BJ (cell line): Measurements from ENCODE around the gene SLC22A1. TPM values are rescaled to one million over a fixed set of nuclear protein-coding genes. Genes with fewer than 3 reads are reported as not detected.
"Not testable (repeated sequence)": the region's sequence is repeated elsewhere in the genome, so short reads cannot be mapped to it uniquely, and the experiment has no call there.

Source experiments
- CTCF ChIA-PET: fragments of 350-600 bp; formaldehyde crosslinking; extraction: SDS; loops from one replicate; lab custom pipeline; 2021; ENCODE audit warnings: antibody characterized with exemption, inconsistent platforms; lab: Yijun Ruan, JAX
- POLR2A ChIA-PET: fragments of 300-600 bp; sonication (Branson Sonifier 250); formaldehyde crosslinking; extraction: SDS; loops from one replicate; lab custom pipeline; 2021; ENCODE audit warnings: antibody characterized with exemption; lab: Charles Lee
- DNase-seq: peaks from one replicate; pipeline ENCODE4 v3.0.0-alpha.2; 2011; ENCODE audit warnings: low read depth
- H3K27me3 ChIP-seq: 2 replicates; pipeline ENCODE4 v1.6.0; 2011; ENCODE audit warnings: low read length; ENCODE audit not compliant: control insufficient read depth, insufficient read depth
- H3K36me3 ChIP-seq: 2 replicates; pipeline ENCODE4 v1.5.1; 2011; ENCODE audit warnings: low read length; ENCODE audit not compliant: control insufficient read depth, insufficient read depth
- H3K4me3 ChIP-seq: 2 replicates; pipeline ENCODE4 v1.5.1; 2011; ENCODE audit warnings: low read depth, mild to moderate bottlenecking, control low read depth, low read length
- polyA plus RNA-seq: library from polyadenylated mRNA; depleted of rRNA; stranded (reverse); fragments of >200 nt; gene quantifications from 2 replicates; pipeline ENCODE4 v1.2.3, GENCODE V29; 2011
- TF ChIP-seq, protein P1 (sequence below): IDR thresholded peaks from 2 replicates; pipeline ENCODE4 v1.5.1; 2011; ENCODE audit warnings: low read depth, mild to moderate bottlenecking, control low read depth, inconsistent platforms, low read length, moderate library complexity; ENCODE audit not compliant: insufficient read depth

The SLC22A1 gene
- polyA plus RNA-seq, 1 experiment = 0.11 TPM

DNA sequence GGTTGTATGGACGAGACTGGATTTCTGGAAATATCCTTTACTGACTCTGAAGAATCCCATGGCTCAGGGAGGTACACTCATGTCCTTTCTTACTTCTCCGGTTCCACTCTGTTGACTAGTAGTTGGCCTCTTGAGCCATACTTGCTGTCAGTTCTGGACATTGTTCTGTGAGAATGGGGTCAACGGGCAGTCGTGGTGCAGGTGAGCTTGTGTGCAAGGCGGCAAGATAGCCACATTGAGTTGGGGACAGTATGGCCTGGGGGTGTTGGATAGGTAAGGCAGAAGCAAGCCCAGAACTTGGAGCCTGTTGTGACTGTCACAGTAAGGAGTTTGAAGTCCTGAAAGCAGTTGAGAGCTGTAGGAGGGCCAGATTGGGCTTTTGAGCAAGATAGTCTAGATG lies 13.5 kb upstream of the SLC22A1 start:
- DNase-seq = no peak
- TF ChIP-seq, protein P1, sequence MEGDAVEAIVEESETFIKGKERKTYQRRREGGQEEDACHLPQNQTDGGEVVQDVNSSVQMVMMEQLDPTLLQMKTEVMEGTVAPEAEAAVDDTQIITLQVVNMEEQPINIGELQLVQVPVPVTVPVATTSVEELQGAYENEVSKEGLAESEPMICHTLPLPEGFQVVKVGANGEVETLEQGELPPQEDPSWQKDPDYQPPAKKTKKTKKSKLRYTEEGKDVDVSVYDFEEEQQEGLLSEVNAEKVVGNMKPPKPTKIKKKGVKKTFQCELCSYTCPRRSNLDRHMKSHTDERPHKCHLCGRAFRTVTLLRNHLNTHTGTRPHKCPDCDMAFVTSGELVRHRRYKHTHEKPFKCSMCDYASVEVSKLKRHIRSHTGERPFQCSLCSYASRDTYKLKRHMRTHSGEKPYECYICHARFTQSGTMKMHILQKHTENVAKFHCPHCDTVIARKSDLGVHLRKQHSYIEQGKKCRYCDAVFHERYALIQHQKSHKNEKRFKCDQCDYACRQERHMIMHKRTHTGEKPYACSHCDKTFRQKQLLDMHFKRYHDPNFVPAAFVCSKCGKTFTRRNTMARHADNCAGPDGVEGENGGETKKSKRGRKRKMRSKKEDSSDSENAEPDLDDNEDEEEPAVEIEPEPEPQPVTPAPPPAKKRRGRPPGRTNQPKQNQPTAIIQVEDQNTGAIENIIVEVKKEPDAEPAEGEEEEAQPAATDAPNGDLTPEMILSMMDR = no peak
- ChIA-PET CTCF (no interaction called here), POLR2A (no interaction called here)
- Histone ChIP-seq H3K36me3 (peaks cover 14% of the 10 kb centered on the region), H3K27me3 (no peaks in the 10 kb centered on the region), H3K4me3 (no peak overlapping the region)

DNA sequence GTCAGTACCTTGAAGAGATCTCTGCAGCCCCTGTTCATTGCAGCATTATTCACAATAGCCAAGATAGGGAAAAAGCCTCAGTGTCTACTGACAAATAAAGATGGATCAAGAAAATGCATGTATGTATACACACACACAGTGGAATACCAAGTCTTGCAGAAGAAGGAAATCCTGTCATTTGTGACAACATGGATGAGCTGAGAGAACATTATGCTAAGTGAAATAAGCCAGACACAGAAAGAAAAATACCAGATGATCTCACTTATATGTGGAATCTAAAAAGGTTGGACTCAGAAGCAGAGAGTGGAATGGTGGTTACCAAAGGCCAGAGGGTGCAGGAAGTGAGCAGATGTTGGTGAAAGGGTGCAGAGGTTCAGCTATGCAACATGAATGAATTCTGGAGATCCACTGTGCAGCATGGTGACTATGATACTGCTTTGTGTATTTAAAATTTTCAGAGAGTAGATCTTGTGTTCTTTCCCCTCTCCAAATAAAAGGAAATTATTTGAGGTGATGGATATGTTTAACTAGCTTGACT lies 11.0 kb upstream of the SLC22A1 start:
- DNase-seq = no peak
- Histone ChIP-seq H3K36me3 (peaks cover 4% of the 10 kb centered on the region), H3K27me3 (no peaks in the 10 kb centered on the region), H3K4me3 (no peak overlapping the region)
- TF ChIP-seq, protein P1 = no peak
- ChIA-PET CTCF (interaction anchor here (1.0 to 2.6 kb wide), 2 partner anchors 345 to 409 kb away, joined by 4 to 8 read pairs; no protein-coding TSS in a partner anchor), POLR2A (no interaction called here)

DNA sequence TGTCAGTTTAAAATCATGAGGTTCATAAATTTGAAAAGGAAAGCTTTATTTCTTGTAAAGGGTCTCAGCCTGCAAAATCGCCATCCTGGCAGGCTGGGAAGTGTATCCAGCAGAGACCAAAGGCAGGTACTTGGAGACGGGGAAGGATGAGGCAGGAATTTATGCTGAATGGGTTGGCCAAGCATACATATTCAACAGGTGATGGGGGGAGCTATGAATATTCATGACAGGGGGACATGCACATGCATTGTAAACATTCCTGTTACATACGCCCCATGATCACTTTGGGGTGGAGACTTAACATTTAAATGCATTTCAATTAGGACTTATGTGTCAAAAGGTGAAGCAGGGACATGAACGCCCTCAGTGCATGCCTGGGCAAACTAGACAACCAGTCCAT lies 9.8 kb upstream of the SLC22A1 start:
- H3K27me3 ChIP-seq = no peaks in the 10 kb centered on the region
- H3K4me3 ChIP-seq = no peak overlapping the region
- no peak for DNase-seq
- peaks cover 4% of the 10 kb centered on the region; the same call in 1 of the 2 replicates for H3K36me3 ChIP-seq
- TF ChIP-seq, protein P1 = no peak
- POLR2A ChIA-PET = no interaction called here
- CTCF ChIA-PET = interaction anchor here (2.6 kb wide), 1 partner anchor 344 kb away, joined by 8 read pairs; no protein-coding TSS in a partner anchor

DNA sequence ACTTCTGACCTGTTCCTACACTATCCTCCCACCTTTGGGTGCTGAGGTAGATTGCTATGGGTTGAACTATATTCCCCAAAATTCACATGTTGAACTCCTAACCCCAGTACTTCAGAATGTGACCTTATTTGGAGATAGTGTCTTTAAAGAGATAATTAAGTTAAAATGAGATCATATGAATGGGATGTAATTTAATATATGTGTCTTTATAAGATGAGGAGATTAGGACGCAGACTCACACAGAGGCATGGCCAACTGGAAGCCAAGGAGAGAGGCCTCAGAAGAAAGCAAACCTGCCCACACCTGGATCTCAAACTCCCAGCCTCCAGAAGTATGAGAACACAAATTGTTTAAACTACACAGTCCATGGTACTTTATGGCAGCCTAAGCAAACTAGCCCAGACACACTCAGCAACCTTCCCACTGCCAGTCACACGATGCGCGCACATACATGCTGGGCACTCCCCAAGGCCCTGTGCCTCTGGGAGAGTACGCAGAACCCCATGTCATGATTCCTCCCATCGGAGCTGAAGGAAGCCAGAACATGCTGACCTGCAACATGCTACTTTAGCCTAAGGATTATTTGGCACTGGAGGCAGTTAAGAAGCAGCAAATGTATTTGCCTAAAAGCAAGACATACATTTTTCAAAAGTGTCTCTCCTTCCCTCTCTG lies 8.9 kb upstream of the SLC22A1 start:
- no peak for DNase-seq
- Histone ChIP-seq H3K27me3 (no peaks in the 10 kb centered on the region), H3K36me3 (peaks cover 4% of the 10 kb centered on the region; the same call in 1 of the 2 replicates), H3K4me3 (no peak overlapping the region)
- TF ChIP-seq, protein P1 = no peak
- ChIA-PET CTCF (interaction anchor here (0.8 to 1.7 kb wide), 2 partner anchors 25 to 343 kb away, joined by 3 to 4 read pairs; no protein-coding TSS in a partner anchor), POLR2A (no interaction called here)

DNA sequence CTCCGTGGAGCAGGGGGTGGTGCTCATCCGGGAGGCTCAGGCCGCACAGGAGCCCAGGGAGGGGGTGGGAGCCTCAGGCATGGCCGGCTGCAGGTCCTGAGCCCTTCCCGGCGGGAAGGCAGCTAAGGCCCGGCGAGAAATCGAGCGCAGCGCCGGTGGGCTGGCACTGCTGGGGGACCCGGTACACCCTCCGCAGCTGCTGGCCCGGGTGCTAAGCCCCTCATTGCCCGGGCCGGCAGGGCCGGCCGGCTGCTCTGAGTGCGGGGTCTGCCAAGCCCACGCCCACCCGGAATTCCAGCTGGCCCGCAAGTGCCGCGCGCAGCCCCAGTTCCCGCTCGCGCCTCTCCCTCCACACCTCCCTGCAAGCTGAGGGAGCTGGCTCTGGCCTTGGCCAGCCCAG lies 7.1 kb upstream of the SLC22A1 start:
- H3K36me3 ChIP-seq, H3K27me3 ChIP-seq, DNase-seq, H3K4me3 ChIP-seq, POLR2A ChIA-PET, CTCF ChIA-PET: not testable (repeated sequence)
